WTC11 (cell line): Measurements from ENCODE around the gene PITPNM3. TPM values are rescaled to one million over a fixed set of nuclear protein-coding genes. Genes with fewer than 3 reads are reported as not detected.

Experiments
- ATAC-seq: fragments of 200-7000 bp; cut with Tn5 transposase; 2 replicates; pipeline ENCODE4 v1.10.0; 2021; ENCODE audit warnings: mild to moderate bottlenecking, moderate library complexity
- CTCF ChIA-PET: fragments of 300-600 bp; sonication (Branson Sonifier 250); formaldehyde crosslinking; loops from one replicate; lab custom pipeline; 2021; ENCODE audit warnings: antibody characterized with exemption; lab: Charles Lee
- POLR2A ChIA-PET: fragments of 350-600 bp; sonication (Branson Sonifier 250); formaldehyde crosslinking; loops from one replicate; lab custom pipeline; 2021; ENCODE audit warnings: antibody characterized with exemption; lab: Charles Lee
- DNase-seq: peaks from one replicate; pipeline ENCODE4 v3.0.0; 2021; ENCODE audit warnings: low spot score
- H3K27ac Mint-ChIP-seq: 2 replicates; pipeline ENCODE4 v1.8.0; 2021; ENCODE audit warnings: mixed read lengths
- H3K27me3 Mint-ChIP-seq: 2 replicates; pipeline ENCODE4 v1.8.0; 2021; ENCODE audit warnings: low read depth, mild to moderate bottlenecking, moderate library complexity, mixed read lengths
- H3K36me3 Mint-ChIP-seq: 2 replicates; pipeline ENCODE4 v1.8.0; 2021; ENCODE audit warnings: mixed read lengths
- H3K4me1 Mint-ChIP-seq: 2 replicates; pipeline ENCODE4 v1.8.0; 2022; ENCODE audit warnings: mixed read lengths
- H3K4me3 Mint-ChIP-seq: 2 replicates; pipeline ENCODE4 v1.8.0; 2021; ENCODE audit warnings: mild to moderate bottlenecking, moderate library complexity, mixed read lengths
- H3K9me3 Mint-ChIP-seq: 2 replicates; pipeline ENCODE4 v1.8.0; 2021; ENCODE audit warnings: mixed read lengths
- ELF4 ChIP-seq: sonication (generic); formaldehyde crosslinking; IDR thresholded peaks from 2 replicates; pipeline ENCODE4 v1.8.1; 2022; ENCODE audit warnings: low read depth, mild to moderate bottlenecking, moderate library complexity, missing genetic modification reagents
- EMX1 ChIP-seq: fragments of 250-450 bp; sonication (Bioruptor Pico); IDR thresholded peaks from 2 replicates; pipeline ENCODE4 v1.8.0; 2021; ENCODE audit warnings: mild to moderate bottlenecking
- FOXJ3 ChIP-seq: sonication (generic); formaldehyde crosslinking; IDR thresholded peaks from 2 replicates; pipeline ENCODE4 v1.9.0; 2021; ENCODE audit warnings: missing genetic modification reagents, mild to moderate bottlenecking, borderline replicate concordance
- FOXK1 ChIP-seq: sonication (generic); formaldehyde crosslinking; IDR thresholded peaks from 2 replicates; pipeline ENCODE4 v1.8.0; 2022; ENCODE audit warnings: mild to moderate bottlenecking, moderate library complexity, missing genetic modification reagents
- NR1H2 ChIP-seq: sonication (generic); formaldehyde crosslinking; IDR thresholded peaks from 2 replicates; pipeline ENCODE4 v1.9.0; 2021; ENCODE audit warnings: mild to moderate bottlenecking, moderate library complexity, missing genetic modification reagents
- RELA ChIP-seq: sonication (generic); formaldehyde crosslinking; IDR thresholded peaks from 2 replicates; pipeline ENCODE4 v1.8.1; 2022; ENCODE audit warnings: missing genetic modification reagents, mild to moderate bottlenecking, borderline replicate concordance
- ZNF423 ChIP-seq: fragments of 250-450 bp; sonication (Bioruptor Pico); IDR thresholded peaks from 2 replicates; pipeline ENCODE4 v2.1.2; 2022; ENCODE audit warnings: mild to moderate bottlenecking, moderate library complexity
- total RNA-seq: library from RNA; stranded (reverse); gene quantifications from 3 replicates; pipeline ENCODE4 v1.2.3, GENCODE V29; 2021
- TF ChIP-seq, protein P1 (sequence below): sonication (generic); formaldehyde crosslinking; IDR thresholded peaks from 2 replicates; pipeline ENCODE4 v1.8.1; 2022; ENCODE audit warnings: mild to moderate bottlenecking, missing genetic modification reagents, moderate library complexity, borderline replicate concordance
- TF ChIP-seq, protein P2 (sequence below): sonication (generic); formaldehyde crosslinking; IDR thresholded peaks from 2 replicates; pipeline ENCODE4 v1.8.0; 2023; ENCODE audit warnings: mild to moderate bottlenecking, missing genetic modification reagents
- TF ChIP-seq, protein P3 (sequence below): fragments of 250-450 bp; sonication (Bioruptor Pico); conservative IDR thresholded peaks from 2 replicates; pipeline ENCODE4 v1.9.0; 2021; ENCODE audit warnings: mild to moderate bottlenecking
- TF ChIP-seq, protein P4 (sequence below): sonication (generic); formaldehyde crosslinking; conservative IDR thresholded peaks from 2 replicates; pipeline ENCODE4 v1.8.1; 2022; ENCODE audit warnings: mild to moderate bottlenecking, missing genetic modification reagents
- TF ChIP-seq, protein P5 (sequence below): sonication (generic); formaldehyde crosslinking; IDR thresholded peaks from 2 replicates; pipeline ENCODE4 v1.8.1; 2022; ENCODE audit warnings: mild to moderate bottlenecking, moderate library complexity, missing genetic modification reagents
- TF ChIP-seq, protein P6 (sequence below): fragments of 200-600 bp; IDR thresholded peaks from 2 replicates; pipeline ENCODE4 v1.8.0; 2022; ENCODE audit warnings: antibody characterized with exemption
- TF ChIP-seq, protein P7 (sequence below): sonication (generic); formaldehyde crosslinking; IDR thresholded peaks from 2 replicates; pipeline ENCODE4 v1.8.0; 2023; ENCODE audit warnings: missing genetic modification reagents, mild to moderate bottlenecking, borderline replicate concordance

The PITPNM3 gene
- total RNA-seq, 1 experiment from 2014 or later = 2.8 TPM

DNA sequence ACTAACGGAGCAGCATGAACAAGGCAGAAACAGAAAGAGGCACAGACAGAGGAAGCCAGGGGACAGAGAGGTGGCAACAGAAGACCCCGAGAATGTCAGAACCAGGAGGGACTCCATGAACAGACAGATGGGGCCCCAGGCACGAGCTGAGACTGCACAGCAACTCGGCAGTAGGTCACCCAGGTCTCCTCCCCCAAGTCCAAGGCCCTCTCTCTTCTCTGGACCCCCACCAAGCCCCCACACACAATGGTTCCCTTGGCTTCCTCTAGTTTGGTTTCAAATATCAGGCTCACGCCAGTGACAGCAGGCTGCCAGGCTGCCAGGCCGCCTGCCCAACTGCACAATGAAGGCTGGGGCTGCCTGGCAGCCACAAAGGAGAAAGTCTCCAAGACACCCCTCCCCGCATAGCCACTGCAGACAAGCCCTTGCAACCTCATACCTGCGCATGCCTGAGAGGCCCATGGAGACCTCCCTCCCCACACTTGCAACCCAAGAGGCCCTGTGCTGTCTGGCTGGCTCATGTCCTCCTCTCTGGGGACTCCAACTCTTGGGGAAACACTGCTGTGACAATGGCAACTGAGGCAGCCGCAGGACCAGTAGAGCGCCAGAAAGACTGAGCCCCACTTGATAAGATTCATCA is 57.3 kb downstream of the PITPNM3 start (continued):
- TF ChIP-seq, protein P1, sequence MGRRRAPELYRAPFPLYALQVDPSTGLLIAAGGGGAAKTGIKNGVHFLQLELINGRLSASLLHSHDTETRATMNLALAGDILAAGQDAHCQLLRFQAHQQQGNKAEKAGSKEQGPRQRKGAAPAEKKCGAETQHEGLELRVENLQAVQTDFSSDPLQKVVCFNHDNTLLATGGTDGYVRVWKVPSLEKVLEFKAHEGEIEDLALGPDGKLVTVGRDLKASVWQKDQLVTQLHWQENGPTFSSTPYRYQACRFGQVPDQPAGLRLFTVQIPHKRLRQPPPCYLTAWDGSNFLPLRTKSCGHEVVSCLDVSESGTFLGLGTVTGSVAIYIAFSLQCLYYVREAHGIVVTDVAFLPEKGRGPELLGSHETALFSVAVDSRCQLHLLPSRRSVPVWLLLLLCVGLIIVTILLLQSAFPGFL (CRISPR knock-in tag) = no peak
- TF ChIP-seq FOXJ3 (CRISPR knock-in tag) (no peak), ELF4 (no peak)

DNA sequence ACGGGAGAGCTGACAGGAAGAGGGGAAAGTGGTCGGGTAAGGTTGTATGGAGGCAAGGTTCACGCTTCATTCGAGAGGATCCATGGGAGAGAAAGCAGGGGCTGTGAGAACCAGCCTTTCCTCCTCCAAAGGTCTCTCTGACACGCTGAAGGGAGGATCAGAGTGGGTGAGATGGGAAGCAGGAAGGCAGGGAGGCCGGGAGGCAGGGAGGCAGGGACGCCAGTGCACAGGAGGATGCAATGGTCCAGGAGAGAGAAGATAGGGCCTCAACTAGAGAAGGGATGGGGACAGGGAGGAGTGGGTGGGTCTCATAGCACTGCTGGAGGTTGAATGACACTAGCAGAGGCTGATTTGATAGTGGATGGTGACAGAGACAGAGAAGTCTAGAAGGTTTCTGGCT is 58.0 kb downstream of the PITPNM3 start:
- 0 out of 2 replicates have a peak, but pooled peaks cover 2% of the 10 kb centered on the region for H3K36me3 Mint-ChIP-seq
- CTCF ChIA-PET = interaction anchor here (0.5 to 3.6 kb wide), 2 partner anchors 26 to 814 kb away, joined by 3 to 30 read pairs; no protein-coding TSS in a partner anchor
- H3K27me3 Mint-ChIP-seq = peaks cover 6% of the 10 kb centered on the region
- POLR2A ChIA-PET = no interaction called here
- TF ChIP-seq, protein P2, sequence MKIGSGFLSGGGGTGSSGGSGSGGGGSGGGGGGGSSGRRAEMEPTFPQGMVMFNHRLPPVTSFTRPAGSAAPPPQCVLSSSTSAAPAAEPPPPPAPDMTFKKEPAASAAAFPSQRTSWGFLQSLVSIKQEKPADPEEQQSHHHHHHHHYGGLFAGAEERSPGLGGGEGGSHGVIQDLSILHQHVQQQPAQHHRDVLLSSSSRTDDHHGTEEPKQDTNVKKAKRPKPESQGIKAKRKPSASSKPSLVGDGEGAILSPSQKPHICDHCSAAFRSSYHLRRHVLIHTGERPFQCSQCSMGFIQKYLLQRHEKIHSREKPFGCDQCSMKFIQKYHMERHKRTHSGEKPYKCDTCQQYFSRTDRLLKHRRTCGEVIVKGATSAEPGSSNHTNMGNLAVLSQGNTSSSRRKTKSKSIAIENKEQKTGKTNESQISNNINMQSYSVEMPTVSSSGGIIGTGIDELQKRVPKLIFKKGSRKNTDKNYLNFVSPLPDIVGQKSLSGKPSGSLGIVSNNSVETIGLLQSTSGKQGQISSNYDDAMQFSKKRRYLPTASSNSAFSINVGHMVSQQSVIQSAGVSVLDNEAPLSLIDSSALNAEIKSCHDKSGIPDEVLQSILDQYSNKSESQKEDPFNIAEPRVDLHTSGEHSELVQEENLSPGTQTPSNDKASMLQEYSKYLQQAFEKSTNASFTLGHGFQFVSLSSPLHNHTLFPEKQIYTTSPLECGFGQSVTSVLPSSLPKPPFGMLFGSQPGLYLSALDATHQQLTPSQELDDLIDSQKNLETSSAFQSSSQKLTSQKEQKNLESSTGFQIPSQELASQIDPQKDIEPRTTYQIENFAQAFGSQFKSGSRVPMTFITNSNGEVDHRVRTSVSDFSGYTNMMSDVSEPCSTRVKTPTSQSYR = no peak
- TF ChIP-seq NR1H2 (CRISPR knock-in tag) (no peak), EMX1 (no peak), ZNF423 (no peak), FOXK1 (CRISPR knock-in tag) (no peak)
- TF ChIP-seq, protein P3, sequence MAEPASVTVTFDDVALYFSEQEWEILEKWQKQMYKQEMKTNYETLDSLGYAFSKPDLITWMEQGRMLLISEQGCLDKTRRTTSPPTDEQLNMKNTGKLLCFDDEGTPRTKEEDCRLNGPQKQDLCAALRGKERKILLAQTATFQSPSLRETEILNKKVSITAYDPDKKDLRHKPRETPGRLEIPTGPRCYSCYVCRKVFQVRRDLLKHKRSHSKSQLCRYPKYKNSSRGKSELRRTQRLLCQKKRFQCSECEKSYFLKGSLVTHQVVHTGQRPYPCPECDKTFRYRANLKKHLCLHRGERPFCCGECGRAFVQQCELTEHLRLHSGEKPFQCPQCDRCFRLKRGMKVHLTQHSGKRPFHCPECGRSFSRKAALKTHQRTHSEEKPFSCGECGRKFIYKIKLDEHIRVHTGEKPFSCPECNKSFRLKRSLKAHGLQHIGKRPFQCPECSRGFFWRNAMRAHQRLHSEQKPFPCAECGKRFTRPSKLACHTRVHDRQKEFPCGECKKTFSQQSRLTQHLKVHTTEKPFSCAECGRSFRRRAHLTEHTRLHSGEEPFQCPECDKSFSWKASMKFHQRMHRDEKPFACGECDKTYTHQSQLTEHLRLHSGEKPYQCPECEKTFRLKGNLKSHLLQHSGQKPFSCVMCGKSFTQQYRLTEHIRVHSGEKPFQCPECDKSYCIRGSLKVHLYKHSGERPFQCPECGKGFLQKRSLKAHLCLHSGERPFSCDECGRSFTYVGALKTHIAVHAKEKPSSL = no peak
- TF ChIP-seq, protein P4, sequence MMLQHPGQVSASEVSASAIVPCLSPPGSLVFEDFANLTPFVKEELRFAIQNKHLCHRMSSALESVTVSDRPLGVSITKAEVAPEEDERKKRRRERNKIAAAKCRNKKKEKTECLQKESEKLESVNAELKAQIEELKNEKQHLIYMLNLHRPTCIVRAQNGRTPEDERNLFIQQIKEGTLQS = no peak
- TF ChIP-seq, protein P5, sequence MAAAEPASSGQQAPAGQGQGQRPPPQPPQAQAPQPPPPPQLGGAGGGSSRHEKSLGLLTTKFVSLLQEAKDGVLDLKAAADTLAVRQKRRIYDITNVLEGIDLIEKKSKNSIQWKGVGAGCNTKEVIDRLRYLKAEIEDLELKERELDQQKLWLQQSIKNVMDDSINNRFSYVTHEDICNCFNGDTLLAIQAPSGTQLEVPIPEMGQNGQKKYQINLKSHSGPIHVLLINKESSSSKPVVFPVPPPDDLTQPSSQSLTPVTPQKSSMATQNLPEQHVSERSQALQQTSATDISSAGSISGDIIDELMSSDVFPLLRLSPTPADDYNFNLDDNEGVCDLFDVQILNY (CRISPR knock-in tag) = no peak
- H3K27ac Mint-ChIP-seq = no peak overlapping the region
- ATAC-seq = no peak
- no peaks in the 10 kb centered on the region for H3K9me3 Mint-ChIP-seq
- H3K4me1 Mint-ChIP-seq = peaks cover 54% of the 10 kb centered on the region
- DNase-seq = no peak
- no peak overlapping the region for H3K4me3 Mint-ChIP-seq

DNA sequence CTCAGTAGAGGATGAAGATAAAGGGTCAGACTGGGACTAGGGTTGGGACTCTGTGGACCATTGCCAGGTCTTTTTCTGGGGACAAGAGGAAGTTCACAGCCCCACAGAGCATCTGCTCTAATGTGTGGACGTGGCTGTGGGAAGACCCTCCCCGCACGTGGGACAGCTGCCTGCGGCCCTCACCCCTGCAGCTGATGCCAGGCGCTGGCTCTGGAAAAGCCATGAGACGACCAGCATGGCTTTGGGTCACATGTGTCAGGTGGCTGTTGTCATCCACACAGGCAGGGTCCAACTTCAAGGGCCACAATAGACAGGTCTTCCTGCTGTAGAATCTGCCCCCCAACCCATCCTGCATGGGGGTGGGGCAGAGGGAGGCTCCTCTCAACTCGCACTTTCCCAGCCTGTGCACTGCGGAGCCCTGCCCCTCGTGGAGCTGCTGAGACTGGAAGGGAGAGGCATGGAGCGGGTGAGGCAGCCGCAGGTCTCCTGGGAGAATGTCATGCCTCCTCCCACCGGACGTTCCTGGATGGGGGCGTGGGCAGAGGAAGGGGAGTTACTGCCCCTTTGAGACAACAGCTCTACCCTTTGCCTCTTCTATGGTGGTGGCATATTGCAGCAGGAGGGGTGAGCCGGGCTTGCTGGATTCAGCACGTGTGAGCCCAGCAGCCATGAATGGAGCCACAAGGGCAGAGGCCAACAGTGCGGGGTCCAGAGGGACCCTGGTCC is 58.7 kb downstream of the PITPNM3 start:
- DNase-seq (no peak), ATAC-seq (no peak)
- peaks cover 6% of the 10 kb centered on the region for H3K27me3 Mint-ChIP-seq
- ChIA-PET POLR2A (no interaction called here), CTCF (interaction anchor here (0.5 to 3.6 kb wide), 4 partner anchors 12 to 813 kb away, joined by 3 to 30 read pairs (median 6); no protein-coding TSS in a partner anchor)
- peaks cover 3% of the 10 kb centered on the region for H3K9me3 Mint-ChIP-seq
- H3K4me1 Mint-ChIP-seq = peaks cover 54% of the 10 kb centered on the region
- H3K36me3 Mint-ChIP-seq = 0 out of 2 replicates have a peak, but pooled peaks cover 2% of the 10 kb centered on the region
- no peak overlapping the region for H3K4me3 Mint-ChIP-seq
- no peak overlapping the region for H3K27ac Mint-ChIP-seq
- TF ChIP-seq, protein P6, sequence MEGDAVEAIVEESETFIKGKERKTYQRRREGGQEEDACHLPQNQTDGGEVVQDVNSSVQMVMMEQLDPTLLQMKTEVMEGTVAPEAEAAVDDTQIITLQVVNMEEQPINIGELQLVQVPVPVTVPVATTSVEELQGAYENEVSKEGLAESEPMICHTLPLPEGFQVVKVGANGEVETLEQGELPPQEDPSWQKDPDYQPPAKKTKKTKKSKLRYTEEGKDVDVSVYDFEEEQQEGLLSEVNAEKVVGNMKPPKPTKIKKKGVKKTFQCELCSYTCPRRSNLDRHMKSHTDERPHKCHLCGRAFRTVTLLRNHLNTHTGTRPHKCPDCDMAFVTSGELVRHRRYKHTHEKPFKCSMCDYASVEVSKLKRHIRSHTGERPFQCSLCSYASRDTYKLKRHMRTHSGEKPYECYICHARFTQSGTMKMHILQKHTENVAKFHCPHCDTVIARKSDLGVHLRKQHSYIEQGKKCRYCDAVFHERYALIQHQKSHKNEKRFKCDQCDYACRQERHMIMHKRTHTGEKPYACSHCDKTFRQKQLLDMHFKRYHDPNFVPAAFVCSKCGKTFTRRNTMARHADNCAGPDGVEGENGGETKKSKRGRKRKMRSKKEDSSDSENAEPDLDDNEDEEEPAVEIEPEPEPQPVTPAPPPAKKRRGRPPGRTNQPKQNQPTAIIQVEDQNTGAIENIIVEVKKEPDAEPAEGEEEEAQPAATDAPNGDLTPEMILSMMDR = no peak
- TF ChIP-seq RELA (no peak), NR1H2 (CRISPR knock-in tag) (no peak)
- TF ChIP-seq, protein P7, sequence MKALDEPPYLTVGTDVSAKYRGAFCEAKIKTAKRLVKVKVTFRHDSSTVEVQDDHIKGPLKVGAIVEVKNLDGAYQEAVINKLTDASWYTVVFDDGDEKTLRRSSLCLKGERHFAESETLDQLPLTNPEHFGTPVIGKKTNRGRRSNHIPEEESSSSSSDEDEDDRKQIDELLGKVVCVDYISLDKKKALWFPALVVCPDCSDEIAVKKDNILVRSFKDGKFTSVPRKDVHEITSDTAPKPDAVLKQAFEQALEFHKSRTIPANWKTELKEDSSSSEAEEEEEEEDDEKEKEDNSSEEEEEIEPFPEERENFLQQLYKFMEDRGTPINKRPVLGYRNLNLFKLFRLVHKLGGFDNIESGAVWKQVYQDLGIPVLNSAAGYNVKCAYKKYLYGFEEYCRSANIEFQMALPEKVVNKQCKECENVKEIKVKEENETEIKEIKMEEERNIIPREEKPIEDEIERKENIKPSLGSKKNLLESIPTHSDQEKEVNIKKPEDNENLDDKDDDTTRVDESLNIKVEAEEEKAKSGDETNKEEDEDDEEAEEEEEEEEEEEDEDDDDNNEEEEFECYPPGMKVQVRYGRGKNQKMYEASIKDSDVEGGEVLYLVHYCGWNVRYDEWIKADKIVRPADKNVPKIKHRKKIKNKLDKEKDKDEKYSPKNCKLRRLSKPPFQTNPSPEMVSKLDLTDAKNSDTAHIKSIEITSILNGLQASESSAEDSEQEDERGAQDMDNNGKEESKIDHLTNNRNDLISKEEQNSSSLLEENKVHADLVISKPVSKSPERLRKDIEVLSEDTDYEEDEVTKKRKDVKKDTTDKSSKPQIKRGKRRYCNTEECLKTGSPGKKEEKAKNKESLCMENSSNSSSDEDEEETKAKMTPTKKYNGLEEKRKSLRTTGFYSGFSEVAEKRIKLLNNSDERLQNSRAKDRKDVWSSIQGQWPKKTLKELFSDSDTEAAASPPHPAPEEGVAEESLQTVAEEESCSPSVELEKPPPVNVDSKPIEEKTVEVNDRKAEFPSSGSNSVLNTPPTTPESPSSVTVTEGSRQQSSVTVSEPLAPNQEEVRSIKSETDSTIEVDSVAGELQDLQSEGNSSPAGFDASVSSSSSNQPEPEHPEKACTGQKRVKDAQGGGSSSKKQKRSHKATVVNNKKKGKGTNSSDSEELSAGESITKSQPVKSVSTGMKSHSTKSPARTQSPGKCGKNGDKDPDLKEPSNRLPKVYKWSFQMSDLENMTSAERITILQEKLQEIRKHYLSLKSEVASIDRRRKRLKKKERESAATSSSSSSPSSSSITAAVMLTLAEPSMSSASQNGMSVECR (CRISPR knock-in tag) = no peak
